Activated CD4-positive, alpha-beta T cell treated with anti-CD3 and anti-CD28 coated beads for 24 hours (primary cell): ENCODE data around the gene CDH23.

Experiments
- DNase-seq, 2 donors: peaks; one replicate each; pipeline ENCODE4 v3.0.0-alpha.2; 2020; ENCODE audit warnings: low read depth in 2 of 2

CDH23 gene

DNA sequence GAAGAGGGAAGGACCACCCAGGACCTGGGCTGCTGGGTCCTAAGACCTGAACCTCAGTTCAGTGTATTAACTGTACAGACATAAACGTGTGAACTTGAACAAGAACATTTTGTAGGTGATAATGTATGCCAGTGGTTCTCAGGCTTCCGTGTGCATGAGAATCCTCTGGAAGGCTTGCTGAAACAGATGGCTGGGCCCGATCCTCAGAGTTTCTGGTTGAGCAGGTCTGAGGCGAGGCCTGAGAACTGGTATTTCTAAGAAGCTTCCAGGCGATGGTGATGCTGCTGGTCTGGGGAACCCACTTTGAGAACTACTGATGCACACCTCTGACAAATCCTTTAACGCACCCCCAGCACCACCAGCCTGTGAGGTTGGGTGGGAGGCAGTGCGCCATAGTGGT, 70.4 kb downstream of the CDH23 start:
- DNase-seq, result no peak

- no peak for DNase-seq
Measured at GRCh38 chr10:71467569-71468362, 71.0 kb downstream of the CDH23 start.

GRCh38 chr10:71468363-71469094, 71.8 kb downstream of the CDH23 start:
- no peak for DNase-seq

GRCh38 chr10:71471006-71471405, 74.3 kb downstream of the CDH23 start:
- no peak for DNase-seq

DNA sequence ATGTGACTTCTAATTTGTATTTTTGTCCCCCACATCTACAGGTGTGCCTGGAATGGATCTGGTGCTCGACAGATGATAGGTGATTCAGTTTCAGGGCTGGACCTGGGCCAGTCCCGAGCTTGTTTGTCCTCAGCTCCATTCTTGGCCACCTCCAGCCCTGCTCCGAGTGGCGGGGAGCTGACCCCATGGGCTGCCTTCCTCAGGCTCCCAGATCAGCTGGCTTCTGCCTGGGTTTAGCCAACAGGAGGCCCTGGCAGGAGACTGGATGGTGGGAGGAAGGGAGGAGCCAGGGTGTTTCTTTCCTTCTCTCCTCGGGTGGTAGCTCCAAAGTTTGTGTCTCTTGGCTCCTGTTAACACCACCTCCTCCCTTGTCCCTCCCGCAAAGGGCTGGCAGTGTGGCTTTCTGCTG, 75.2 kb downstream of the CDH23 start:
- DNase-seq, result no peak

DNA sequence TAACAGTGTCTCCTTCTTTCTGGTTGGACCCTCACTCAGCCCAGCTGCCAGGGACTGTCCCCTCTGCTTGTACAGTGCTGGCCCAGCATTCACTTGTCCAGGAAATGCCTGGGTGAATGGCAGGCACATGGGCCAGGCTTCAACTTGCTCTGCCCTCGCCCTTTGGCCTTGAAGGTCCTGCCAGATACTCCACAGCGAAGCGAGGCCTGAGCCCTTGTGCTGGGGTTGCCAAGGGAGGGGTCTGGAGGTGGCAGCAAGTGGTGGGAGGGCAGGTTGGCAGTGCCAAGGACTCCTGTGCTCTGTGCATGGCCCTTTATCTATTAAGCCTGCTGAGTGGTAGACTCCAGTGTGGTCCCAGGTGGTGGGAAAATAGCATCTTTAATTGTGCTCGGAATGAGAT, 75.7 kb downstream of the CDH23 start:
- DNase-seq, result no peak

DNA sequence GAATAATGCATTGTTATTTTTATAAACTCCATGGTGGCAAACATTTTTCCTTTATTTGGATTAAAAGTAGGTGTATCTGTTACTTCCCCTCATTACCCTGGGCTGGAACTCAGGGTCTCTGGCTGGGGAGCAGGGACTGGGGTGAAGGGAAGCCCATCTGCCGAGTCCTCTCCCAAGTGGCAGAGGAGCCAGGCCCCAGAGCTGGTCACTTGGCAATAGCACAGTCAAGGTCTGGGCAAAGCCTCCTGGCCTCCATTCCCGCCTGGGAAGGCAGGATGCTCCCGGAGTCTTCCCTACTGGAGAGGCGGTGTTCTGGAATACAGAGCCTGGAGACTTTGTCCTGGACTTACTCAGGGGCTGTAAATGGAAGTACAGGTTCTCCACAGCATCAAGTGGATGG, 76.2 kb downstream of the CDH23 start:
- no peak for DNase-seq

GRCh38 chr10:71473671-71474599, 77.2 kb downstream of the CDH23 start:
- no peak for DNase-seq

GRCh38 chr10:71474702-71475242, 78.1 kb downstream of the CDH23 start:
- DNase-seq, result no peak

DNA sequence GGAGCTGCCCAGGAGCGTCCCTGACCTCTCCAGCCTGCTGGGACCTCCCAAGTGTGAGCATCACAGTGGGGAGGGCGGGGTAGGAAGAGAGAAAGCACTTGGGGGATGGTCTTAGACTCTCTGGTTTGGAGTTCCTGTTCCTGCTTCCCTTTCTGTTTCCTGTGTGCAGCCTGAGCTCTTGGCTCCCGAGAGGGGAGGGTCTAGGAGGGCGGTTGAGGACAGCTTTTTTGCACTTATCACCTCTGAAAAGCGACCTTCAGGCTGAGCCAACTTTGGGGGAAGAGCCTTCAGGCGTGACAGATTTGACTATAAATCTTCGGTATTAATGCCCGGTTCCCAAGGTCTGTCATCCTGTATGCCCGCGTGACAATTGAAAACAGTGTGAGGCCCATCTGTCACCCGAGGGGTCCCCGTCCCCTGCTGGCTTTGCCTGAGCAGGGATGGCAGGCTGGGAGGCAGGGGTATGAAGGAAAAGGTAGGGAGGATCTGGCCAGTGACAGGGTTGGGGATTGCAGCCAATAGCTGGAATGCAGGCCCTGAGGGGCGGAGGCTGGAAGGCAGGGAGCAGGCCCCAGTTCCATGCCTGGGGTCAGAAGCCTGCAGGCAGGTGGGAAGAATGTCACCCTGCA, 78.6 kb downstream of the CDH23 start:
- DNase-seq, result no peak

DNA sequence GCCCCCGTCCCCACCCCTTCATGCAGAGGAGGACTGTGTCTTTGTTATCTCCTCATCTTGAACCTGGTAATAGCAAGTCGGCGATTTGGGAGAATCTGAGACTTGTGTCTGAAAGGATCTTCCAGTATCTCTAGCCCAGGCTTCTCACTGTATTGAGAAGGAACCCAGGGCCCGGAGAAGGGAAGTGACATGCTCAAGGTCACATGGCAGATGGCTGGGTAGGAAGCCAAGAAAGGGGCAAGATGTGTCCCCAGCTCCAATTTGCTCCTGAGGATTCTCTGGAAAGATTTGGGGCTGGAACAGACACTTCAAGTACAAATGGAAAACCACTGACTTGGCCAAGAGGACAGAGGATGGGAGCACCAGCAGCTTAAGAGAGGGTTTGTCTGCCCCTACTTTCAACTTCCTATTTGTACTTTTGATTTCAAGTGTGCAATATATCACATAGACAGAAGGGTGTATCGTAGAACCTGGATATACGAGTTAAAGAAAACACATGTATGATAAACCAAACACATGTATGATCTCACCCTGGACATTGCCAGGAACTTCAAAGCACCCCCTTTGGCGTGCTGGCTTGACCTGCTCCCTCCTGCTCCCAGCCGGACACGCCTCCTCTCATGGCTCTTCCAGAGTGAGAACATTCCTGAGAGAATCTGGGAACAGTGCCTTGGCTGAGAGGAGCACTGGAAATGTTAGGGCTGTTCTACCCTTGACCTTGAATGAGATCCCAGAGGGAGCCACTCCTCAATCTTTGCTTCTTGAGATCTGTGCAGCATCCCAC, 79.7 kb downstream of the CDH23 start:
- no peak for DNase-seq

DNA sequence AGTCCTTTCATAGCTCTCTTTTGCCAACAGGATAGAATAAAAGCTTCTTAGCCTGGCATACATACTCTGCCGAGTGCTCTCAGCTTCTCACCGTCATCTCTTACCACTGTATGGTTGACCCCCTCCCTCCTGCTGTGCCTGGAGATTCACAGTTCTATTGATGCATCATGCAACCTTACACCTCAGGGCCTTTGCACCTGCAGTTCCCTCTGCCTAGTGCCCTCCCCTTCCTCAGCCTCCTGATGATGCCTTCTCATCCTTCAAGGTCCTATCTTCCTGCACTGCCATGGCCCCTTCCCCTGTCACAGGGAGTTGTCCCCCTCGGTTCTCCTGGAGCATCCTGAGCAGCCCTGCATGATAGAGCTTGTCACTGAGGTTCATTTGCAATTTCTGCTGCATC, 81.5 kb downstream of the CDH23 start:
- DNase-seq, result no peak

DNA sequence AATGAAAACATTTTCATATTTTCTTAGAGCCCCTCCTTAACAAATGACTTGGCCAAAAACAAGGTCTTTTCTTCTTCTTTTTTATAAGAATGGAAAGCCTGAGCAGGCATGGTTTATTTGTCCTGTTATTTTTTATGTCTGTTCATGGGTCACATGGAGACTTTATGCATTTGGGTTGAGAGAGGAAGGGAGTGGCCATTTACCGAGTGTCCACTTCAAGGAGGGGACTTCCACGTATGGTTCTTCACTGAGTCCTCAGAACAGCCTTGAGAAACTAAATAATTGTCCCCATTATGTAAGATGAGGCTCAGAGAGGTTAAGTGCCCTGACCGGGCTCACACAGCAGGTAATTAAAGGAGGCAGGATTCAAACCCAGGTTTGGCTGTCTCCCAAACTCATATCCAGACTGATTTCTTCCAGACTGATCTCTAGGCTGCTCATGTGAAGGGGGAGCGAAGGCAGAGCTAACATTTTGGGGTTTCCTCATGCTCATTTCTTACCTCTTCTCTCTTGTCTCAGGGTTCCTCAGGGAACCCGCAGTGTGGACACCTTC, 82.2 kb downstream of the CDH23 start:
- DNase-seq, result no peak

- DNase-seq, result no peak
Measured at GRCh38 chr10:71479831-71480230, 83.1 kb downstream of the CDH23 start.

- no peak for DNase-seq
Measured at GRCh38 chr10:71480662-71481061, 83.9 kb downstream of the CDH23 start.

- no peak for DNase-seq
Measured at GRCh38 chr10:71481746-71482410, 85.2 kb downstream of the CDH23 start.

- DNase-seq, result no peak
Measured at GRCh38 chr10:71482620-71483019, 85.9 kb downstream of the CDH23 start.

DNA sequence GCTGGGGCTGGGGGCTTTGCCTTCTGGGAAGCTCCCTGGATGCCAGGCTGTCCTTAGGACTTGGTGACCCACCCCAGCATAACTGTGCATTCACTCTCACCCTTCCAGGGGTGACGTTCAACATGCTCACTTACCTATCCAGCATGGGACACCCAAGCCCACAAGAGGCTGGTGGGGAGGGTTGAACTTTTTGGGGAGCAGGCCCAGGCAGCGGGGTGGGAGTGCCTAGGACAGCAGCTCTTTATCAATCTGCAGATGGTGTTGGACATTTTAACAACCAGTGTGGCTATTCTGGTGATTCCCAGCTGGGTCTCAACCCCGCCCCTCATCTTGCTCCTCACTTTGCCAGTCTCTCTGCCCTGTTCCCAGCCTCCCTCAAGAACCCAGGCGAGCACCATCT, 86.4 kb downstream of the CDH23 start:
- no peak for DNase-seq

- DNase-seq, result no peak
Measured at GRCh38 chr10:71483885-71484751, 87.4 kb downstream of the CDH23 start.
